Measurements from ENCODE around the gene ABCA2. TPM values are rescaled to one million over a fixed set of nuclear protein-coding genes. Genes with fewer than 3 reads are reported as not detected.

ABCA2 gene
- total and polyA plus RNA-seq, 12 donors: 16.0 to 46.7 (median 28.1) TPM

DNA sequence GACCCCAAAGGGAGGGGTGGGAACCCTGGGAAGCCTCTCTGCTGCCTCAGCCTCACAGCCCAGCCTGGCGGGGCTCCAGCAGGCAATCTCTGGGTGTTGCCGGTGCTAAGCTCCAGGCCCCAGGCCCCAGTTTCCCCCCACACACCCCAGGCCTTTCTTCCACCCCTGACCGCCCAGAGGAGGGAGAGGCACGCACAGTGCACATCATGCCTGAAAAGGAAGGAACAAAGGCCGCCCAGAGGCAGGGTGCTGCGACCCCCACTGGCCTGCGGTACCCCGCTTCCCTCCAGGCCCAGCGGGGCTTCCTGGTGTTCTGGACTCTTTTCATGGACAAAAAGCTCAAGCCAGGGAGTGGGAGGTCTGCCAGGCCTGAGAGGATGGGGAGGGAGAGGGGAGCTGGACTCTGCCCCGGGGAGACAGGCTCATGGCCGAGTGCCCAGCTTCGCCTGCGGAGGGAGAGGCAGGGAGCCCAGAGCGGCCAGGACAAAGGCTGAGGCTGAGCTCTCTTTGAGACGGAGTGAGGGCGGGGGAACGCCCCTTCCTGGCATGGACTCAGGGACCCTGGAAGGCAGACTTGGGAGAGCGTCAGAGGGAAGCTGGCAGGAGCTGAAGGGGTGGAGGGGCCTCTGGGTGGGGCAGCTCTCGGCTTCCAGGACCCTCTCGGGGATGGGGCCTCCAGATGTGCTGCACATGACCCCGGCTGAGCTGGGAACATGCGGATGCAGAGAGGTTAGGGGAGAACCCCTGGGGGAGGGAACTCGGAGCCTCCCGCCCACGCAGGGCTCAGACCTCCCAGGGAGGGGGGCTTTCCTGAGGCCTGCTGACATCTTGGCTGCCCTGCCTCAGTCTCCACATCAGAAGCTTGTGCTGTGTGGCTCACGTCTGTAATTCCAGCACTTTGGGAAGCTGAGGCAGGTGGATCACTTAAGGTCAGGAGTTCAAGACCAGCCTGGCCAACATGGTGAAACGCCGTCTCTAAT lies 27.6 kb upstream of the ABCA2 start:
- peak overlapping the region; percentile 14 to 93 (median 85) for H3K27ac ChIP-seq
- intact Hi-C loops (cut with DNase I): no loop called here
- peak overlapping the region in 1 of 10 donors; percentile 55 for H3K4me3 ChIP-seq
- DNase-seq (peak; percentile 93 to 97), ATAC-seq (peak; percentile 83 to 96 (median 93))
- H3K9me3 ChIP-seq: no peaks in the 10 kb centered on the region
- no peaks in the 10 kb centered on the region for H3K36me3 ChIP-seq
- WGBS, 2 donors: 22 to 23% methylated on average over 27 to 28 of the region's 28 CpGs
- peaks cover 6 to 49% (median 32%) of the 10 kb centered on the region in 7 donors for H3K27me3 ChIP-seq
- peaks cover 30 to 50% (median 41%) of the 10 kb centered on the region in 9 donors for H3K4me1 ChIP-seq
- TF ChIP-seq, protein P1, sequence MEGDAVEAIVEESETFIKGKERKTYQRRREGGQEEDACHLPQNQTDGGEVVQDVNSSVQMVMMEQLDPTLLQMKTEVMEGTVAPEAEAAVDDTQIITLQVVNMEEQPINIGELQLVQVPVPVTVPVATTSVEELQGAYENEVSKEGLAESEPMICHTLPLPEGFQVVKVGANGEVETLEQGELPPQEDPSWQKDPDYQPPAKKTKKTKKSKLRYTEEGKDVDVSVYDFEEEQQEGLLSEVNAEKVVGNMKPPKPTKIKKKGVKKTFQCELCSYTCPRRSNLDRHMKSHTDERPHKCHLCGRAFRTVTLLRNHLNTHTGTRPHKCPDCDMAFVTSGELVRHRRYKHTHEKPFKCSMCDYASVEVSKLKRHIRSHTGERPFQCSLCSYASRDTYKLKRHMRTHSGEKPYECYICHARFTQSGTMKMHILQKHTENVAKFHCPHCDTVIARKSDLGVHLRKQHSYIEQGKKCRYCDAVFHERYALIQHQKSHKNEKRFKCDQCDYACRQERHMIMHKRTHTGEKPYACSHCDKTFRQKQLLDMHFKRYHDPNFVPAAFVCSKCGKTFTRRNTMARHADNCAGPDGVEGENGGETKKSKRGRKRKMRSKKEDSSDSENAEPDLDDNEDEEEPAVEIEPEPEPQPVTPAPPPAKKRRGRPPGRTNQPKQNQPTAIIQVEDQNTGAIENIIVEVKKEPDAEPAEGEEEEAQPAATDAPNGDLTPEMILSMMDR (IDR thresholded peaks at IDR 0.05): peak in 1 of 9 donors; percentile 14

DNA sequence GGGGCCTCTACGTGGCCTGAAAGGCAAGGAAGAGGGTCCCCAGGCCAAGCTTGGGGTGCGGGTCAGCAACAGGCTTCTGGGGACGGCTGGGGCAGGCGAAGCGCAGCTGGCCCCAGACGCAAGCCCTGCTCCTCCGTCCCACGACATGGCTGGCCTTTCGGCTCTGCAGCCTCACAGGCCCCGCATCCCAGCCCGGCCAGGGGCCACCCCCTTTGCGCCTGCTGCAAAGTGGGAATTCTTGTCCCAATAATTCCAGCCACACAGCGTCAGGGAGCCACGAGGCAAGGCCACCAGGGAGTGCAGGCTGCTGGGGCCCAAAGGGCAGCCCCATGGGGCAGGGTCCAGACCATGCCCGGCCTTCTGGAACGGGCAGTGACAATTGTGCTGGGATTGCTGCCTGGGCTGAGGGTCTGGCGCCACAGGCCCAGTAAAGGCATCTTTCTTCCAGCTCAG lies 26.9 kb upstream of the ABCA2 start:
- peak in 1 of 2 donors; percentile 43 for DNase-seq
- intact Hi-C loops (cut with DNase I): no loop called here
- no peaks in the 10 kb centered on the region for H3K36me3 ChIP-seq
- H3K27me3 ChIP-seq: peaks cover 6 to 56% (median 36%) of the 10 kb centered on the region in 7 donors
- TF ChIP-seq, protein P1 (IDR thresholded peaks at IDR 0.05): no peak
- H3K9me3 ChIP-seq: no peaks in the 10 kb centered on the region
- 63% methylated on average over 17 of the region's 17 CpGs for WGBS, 2 donors
- peaks cover 30 to 50% (median 41%) of the 10 kb centered on the region in 9 donors for H3K4me1 ChIP-seq
- peak; percentile 4 to 26 (median 10) for ATAC-seq
- H3K4me3 ChIP-seq: peak overlapping the region in 1 of 10 donors; percentile 55
- H3K27ac ChIP-seq: peak overlapping the region; percentile 14 to 93 (median 85)

DNA sequence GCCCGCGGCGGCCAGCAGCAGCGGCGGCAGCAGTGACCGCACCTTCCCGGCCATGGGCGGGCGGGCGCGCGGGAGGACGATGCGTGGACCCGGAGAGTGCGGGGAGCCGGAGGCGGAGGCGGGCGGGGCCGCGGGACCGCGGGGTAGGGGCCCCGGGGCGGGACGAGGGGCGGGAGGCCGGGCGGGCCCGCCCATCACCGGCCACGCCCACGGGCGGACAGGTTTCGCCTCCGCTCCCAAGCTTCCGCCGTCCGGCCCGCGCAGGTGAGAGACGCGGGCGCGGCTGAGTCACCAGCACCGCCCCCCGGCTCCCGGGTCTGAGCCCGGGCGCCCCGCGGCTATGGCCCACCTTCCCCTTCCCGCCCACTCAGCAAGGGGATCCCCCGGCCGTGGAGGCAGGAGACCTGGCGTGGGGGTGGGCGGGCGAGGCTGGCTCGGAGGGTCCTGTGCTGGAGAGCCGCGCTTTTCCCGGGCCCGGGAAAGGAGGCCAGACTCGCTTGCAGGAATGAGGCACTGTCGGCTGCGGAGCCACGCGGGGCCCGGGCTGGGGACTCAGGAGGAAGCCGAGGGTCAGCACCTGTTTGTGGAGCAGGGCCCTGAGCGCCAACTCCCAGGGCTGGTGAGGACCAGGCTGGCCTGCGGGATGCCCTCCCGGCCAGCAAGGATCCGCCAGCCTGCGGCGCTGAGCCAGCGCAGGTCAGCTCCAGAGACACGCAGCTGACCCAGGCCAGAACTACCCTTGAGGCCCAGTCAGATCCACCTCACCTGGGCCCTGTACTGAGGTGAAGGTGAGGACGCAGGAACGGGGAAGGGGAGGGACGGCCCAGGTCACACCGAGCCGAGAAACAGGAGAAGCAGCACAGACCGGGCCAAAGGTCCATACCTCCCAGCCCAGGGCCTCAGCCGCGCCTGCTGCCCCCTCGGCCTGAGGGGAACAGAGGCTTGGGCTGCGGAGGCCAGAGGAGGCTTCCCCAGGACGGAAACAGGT lies 26.2 kb upstream of the ABCA2 start, which contains the start of gene ENTPD2:
TSS of gene ENTPD2 (minus strand) at position 118 of the 988 bp plus-strand sequence. CDS start at position 54, 64 bp downstream.
- ATAC-seq (peak in 1 of 8 donors; percentile 1), DNase-seq (peak in 1 of 2 donors; percentile 40)
- H3K4me3 ChIP-seq: peak within 1 kb of the TSS in 9 of 10 donors; percentile 35 to 55 (median 44)
- TF ChIP-seq, protein P1 (IDR thresholded peaks at IDR 0.05): no peak
- H3K27me3 ChIP-seq: peaks cover 6 to 63% (median 42%) of the 10 kb centered on the region in 7 donors
- H3K27ac ChIP-seq: peak within 1 kb of the TSS in 9 of 10 donors; percentile 66 to 93 (median 85)
- WGBS, 2 donors: 21 to 28% methylated on average over 67 to 90 of the region's 90 CpGs
- no peaks in the 10 kb centered on the region for H3K36me3 ChIP-seq
- peaks cover 30 to 50% (median 41%) of the 10 kb centered on the region in 9 donors for H3K4me1 ChIP-seq
- intact Hi-C loops (cut with DNase I): no loop called here
- no peaks in the 10 kb centered on the region for H3K9me3 ChIP-seq
